ENCODE data around the gene PACS2.

DNA sequence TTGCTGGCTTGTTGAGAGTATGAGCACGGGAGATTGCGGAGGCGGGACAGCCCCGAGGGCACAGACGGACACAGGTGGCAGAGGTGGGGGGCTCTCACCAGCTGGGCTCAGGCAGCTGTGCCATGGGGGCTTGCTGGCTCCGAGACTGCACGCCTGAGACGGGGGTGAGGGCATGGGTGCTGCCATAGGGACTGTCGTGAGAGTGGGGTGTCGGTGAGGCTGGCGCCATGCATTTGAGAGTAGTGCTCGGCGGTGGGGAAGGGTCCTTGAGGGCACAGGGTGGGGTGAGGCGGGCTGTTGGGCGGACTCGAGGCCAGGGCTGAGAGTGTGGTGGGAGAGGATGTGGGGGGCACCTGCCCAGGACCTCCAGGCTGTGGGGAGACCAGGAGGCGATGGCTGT, 43.1 kb downstream of the PACS2 start:
- TF ChIP-seq, protein P1, sequence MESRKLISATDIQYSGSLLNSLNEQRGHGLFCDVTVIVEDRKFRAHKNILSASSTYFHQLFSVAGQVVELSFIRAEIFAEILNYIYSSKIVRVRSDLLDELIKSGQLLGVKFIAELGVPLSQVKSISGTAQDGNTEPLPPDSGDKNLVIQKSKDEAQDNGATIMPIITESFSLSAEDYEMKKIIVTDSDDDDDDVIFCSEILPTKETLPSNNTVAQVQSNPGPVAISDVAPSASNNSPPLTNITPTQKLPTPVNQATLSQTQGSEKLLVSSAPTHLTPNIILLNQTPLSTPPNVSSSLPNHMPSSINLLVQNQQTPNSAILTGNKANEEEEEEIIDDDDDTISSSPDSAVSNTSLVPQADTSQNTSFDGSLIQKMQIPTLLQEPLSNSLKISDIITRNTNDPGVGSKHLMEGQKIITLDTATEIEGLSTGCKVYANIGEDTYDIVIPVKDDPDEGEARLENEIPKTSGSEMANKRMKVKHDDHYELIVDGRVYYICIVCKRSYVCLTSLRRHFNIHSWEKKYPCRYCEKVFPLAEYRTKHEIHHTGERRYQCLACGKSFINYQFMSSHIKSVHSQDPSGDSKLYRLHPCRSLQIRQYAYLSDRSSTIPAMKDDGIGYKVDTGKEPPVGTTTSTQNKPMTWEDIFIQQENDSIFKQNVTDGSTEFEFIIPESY (IDR thresholded peaks at IDR 0.05), result no peak
- TF ChIP-seq, protein P2, sequence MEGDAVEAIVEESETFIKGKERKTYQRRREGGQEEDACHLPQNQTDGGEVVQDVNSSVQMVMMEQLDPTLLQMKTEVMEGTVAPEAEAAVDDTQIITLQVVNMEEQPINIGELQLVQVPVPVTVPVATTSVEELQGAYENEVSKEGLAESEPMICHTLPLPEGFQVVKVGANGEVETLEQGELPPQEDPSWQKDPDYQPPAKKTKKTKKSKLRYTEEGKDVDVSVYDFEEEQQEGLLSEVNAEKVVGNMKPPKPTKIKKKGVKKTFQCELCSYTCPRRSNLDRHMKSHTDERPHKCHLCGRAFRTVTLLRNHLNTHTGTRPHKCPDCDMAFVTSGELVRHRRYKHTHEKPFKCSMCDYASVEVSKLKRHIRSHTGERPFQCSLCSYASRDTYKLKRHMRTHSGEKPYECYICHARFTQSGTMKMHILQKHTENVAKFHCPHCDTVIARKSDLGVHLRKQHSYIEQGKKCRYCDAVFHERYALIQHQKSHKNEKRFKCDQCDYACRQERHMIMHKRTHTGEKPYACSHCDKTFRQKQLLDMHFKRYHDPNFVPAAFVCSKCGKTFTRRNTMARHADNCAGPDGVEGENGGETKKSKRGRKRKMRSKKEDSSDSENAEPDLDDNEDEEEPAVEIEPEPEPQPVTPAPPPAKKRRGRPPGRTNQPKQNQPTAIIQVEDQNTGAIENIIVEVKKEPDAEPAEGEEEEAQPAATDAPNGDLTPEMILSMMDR (IDR thresholded peaks at IDR 0.05; ENCODE audit: low read depth, low read length, missing input control), result no peak
- TF ChIP-seq RAD21 (IDR thresholded peaks at IDR 0.05) (no peak), GABPA (IDR thresholded peaks at IDR 0.05 in 1 of 2, conservative IDR thresholded peaks at IDR 0.05 in 1 of 2) (no peak), FOXA1 (IDR thresholded peaks at IDR 0.05) (no peak), YY1 (IDR thresholded peaks at IDR 0.05) (no peak), JUND (IDR thresholded peaks at IDR 0.05) (no peak)
- TF ChIP-seq, protein P3, sequence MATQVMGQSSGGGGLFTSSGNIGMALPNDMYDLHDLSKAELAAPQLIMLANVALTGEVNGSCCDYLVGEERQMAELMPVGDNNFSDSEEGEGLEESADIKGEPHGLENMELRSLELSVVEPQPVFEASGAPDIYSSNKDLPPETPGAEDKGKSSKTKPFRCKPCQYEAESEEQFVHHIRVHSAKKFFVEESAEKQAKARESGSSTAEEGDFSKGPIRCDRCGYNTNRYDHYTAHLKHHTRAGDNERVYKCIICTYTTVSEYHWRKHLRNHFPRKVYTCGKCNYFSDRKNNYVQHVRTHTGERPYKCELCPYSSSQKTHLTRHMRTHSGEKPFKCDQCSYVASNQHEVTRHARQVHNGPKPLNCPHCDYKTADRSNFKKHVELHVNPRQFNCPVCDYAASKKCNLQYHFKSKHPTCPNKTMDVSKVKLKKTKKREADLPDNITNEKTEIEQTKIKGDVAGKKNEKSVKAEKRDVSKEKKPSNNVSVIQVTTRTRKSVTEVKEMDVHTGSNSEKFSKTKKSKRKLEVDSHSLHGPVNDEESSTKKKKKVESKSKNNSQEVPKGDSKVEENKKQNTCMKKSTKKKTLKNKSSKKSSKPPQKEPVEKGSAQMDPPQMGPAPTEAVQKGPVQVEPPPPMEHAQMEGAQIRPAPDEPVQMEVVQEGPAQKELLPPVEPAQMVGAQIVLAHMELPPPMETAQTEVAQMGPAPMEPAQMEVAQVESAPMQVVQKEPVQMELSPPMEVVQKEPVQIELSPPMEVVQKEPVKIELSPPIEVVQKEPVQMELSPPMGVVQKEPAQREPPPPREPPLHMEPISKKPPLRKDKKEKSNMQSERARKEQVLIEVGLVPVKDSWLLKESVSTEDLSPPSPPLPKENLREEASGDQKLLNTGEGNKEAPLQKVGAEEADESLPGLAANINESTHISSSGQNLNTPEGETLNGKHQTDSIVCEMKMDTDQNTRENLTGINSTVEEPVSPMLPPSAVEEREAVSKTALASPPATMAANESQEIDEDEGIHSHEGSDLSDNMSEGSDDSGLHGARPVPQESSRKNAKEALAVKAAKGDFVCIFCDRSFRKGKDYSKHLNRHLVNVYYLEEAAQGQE (IDR thresholded peaks at IDR 0.05), result no peak
